ENCODE measurements around the gene MAP1LC3C. TPM values are rescaled to one million over a fixed set of nuclear protein-coding genes. Genes with fewer than 3 reads are reported as not detected.

The MAP1LC3C gene
- polyA plus RNA-seq, 3 donors from 2014 or later, result not detected

DNA sequence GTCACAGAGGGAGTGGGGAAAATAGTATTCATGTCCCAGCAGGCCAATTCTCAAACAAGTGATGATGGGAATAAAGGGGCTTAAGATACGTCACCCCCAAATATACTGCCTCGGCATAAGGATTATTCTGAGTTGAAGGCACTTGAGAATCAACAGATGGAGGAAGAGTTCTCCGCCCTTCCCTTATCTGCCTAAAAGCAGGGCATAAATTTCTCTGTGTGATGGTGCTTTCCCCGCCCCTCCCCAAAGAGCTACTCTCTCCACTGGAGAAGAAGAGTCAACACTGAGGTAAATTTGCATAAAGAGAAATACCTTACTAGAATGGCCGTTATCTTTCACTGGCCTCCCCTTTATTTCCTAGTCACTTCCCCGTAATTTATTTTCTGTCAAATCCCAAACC lies 22.7 kb downstream of the MAP1LC3C start:
- Mint-ChIP-seq H3K9me3 (no peaks in the 10 kb centered on the region), H3K4me1 (no peaks in the 10 kb centered on the region), H3K27ac (no peak overlapping the region), H3K36me3 (no peaks in the 10 kb centered on the region), H3K27me3 (ENCODE audit: low read depth in 3 of 3) (peaks cover 0 to 5% (median 2%) of the 10 kb centered on the region in 3 donors), H3K4me3 (no peak overlapping the region)
- DNase-seq, result no peak

DNA sequence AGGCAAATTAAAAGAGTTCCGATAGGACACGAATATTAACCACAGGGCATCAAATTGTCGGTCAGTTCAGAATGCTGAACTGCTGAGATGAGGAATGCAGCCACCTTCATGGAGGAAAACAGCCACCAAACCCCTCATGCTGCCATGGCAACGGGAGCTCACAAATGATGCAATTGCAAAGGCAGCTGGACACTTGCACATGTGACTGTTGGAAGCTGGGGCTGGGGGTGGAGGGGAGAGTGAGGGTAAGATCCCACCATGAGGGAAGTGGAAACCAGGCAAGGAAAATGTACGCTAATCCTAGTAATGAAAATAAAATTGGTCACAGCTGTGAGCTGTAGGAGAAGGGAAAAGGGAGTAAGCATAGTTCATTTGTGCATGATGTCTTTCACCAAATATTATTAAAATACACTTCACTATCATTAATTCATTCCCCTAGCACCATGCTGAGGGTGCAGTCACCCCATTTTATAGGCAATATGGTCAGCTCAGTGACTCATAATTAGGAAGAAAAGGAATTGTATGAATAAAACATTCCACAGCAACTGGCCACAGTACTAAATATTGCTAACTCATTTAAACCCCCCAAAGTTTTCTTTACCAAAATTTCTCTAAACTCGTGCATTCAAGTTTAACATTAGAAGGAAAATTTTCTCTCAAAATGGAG lies 26.1 kb downstream of the MAP1LC3C start:
- H3K36me3 Mint-ChIP-seq, result no peaks in the 10 kb centered on the region
- H3K9me3 Mint-ChIP-seq, result no peaks in the 10 kb centered on the region
- H3K4me3 Mint-ChIP-seq, result no peak overlapping the region
- no peak overlapping the region for H3K27ac Mint-ChIP-seq
- DNase-seq, result no peak
- H3K4me1 Mint-ChIP-seq, result no peaks in the 10 kb centered on the region
- H3K27me3 Mint-ChIP-seq (ENCODE audit: low read depth in 3 of 3), result peaks cover 0 to 5% (median 2%) of the 10 kb centered on the region in 3 donors

DNA sequence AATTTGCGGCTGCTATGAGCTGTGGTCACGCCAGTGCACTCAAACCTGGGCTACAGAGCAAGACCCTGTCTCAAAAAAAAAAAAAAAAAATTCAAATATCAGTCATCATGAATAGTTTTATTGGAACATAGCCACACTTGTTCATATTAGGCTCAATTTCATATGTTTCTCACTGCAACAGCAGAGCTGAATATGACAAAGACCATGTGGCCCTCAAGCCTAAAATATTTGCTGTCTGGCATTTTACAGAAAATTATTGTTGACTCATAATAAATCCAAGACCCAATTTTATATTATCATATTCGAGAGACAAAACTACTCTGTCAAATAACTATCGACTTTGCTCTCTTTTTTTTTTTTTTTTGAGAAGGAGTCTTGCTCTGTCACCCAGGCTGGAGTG lies 30.3 kb downstream of the MAP1LC3C start:
- Mint-ChIP-seq H3K27me3 (ENCODE audit: low read depth in 3 of 3) (peaks cover 0 to 8% (median 2%) of the 10 kb centered on the region in 3 donors), H3K27ac (no peak overlapping the region), H3K4me3 (no peak overlapping the region), H3K9me3 (no peaks in the 10 kb centered on the region), H3K4me1 (no peaks in the 10 kb centered on the region), H3K36me3 (no peaks in the 10 kb centered on the region)
- DNase-seq, result no peak

DNA sequence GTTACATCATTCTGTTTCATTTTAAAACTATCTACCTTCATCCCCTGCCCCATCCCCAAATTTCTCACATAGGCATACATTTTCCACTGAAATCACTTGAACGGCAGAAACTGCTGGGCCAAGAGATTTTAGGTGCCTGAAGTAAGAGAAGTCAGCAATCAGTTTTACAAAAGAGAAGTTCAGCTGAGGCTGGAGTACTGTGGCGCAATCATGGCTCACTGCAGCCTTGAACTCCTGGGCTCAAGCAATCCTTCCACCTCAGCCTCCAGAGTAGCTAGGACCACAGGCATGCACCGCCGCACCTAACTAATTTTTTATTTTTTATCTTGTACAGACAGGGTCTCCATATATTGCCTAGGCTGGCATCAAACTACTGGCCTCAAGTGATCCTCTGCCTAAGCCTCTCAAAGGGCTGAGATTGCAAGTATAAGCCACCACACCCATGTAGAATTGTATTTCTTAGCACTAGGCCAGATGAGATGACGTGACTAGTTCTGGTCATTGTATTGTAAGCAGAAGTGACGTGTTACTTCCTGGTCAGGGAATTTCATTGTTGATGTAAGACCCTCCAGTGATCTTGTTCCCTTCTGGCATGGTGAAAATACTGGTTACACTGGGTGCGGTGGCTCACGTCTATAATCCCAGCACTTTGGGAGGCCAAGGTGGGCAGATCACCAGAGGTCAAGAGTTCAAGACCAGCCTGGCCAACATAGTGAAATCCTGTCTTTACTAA lies 34.2 kb downstream of the MAP1LC3C start:
- no peaks in the 10 kb centered on the region for H3K4me1 Mint-ChIP-seq
- peaks cover 0 to 2% (median 2%) of the 10 kb centered on the region in 3 donors for H3K27me3 Mint-ChIP-seq (ENCODE audit: low read depth in 3 of 3)
- no peaks in the 10 kb centered on the region for H3K9me3 Mint-ChIP-seq
- no peak overlapping the region for H3K27ac Mint-ChIP-seq
- H3K36me3 Mint-ChIP-seq, result no peaks in the 10 kb centered on the region
- DNase-seq, result no peak
- H3K4me3 Mint-ChIP-seq, result no peak overlapping the region

DNA sequence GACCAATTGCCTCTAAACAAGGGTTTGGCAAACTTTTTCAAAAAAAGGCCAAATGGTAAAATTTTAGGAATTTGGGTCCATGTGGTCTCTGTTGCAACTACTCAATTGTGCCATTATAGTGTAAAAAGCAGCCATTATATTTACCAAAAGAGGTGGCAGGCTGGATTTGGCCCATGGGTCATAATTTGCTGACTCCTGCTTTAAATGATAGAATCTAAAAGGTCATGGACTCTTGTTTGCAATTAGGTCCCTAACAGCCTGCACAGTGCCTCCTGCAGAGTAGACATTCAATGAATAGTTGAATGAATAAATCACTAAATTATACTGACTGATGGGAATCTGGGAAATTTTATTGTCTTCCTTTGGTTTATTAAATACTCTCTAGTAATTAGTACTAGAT lies 35.2 kb downstream of the MAP1LC3C start:
- Mint-ChIP-seq H3K4me1 (no peaks in the 10 kb centered on the region), H3K27ac (no peak overlapping the region), H3K4me3 (no peak overlapping the region), H3K36me3 (no peaks in the 10 kb centered on the region), H3K27me3 (ENCODE audit: low read depth in 3 of 3) (peaks cover 2% of the 10 kb centered on the region in 3 donors), H3K9me3 (no peaks in the 10 kb centered on the region)
- no peak for DNase-seq

DNA sequence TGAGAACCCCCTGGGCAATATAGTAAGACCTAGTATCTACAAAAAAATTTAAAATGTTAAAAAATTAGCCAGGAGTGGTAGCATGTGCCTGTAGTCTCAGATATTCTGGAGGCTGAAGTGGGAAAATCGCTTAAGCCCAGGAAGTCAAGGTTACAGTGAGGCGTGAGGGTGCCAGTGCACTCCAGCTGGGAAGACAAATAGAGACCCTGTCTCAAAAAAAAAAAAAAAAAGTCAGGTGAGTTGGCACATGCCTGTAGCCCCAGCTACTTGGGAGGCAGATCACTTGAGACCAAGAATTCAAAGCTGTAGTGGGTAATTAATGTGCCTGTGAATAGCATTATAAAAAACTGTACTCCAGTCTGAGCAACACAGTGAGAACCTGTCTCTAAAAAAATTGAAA lies 36.7 kb downstream of the MAP1LC3C start:
- H3K27me3 Mint-ChIP-seq (ENCODE audit: low read depth in 3 of 3), result peaks cover 2% of the 10 kb centered on the region in 3 donors
- no peaks in the 10 kb centered on the region for H3K36me3 Mint-ChIP-seq
- H3K4me1 Mint-ChIP-seq, result no peaks in the 10 kb centered on the region
- no peak overlapping the region for H3K27ac Mint-ChIP-seq
- DNase-seq, result no peak
- H3K4me3 Mint-ChIP-seq, result no peak overlapping the region
- H3K9me3 Mint-ChIP-seq, result no peaks in the 10 kb centered on the region

DNA sequence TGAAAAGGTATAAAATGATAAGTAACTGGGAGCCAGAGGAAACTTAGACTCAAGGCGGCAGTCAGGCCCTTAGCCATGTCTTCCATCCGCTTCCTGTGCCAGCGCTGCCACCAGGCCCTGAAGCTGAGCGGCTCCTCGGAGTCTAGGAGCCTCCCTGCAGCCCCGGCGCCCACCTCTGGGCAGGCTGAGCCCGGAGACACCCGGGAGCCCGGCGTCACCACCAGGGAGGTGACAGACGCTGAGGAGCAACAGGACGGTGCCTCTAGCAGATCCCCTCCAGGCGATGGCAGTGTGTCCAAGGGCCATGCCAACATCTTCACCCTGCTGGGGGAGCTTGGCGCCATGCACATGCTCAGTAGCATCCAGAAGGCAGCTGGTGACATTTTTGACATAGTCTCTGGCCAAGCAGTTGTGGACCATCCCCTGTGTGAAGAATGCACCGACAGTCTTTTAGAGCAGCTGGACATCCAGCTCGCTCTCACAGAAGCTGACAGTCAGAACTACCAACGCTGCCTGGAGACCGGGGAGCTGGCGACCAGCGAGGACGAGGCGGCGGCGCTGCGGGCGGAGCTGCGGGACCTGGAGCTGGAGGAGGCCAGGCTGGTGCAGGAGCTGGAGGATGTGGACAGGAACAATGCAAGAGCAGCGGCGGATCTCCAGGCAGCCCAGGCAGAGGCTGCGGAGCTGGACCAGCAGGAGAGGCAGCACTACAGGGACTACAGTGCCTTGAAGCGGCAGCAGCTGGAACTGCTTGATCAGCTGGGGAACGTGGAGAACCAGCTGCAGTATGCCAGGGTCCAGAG lies 41.0 kb downstream of the MAP1LC3C start, which contains the start of gene BECN2:
Gene BECN2, plus strand, starts transcription at position 76 of the 803 bp plus-strand sequence. Its CDS starts 0 bp downstream, at position 76.
- no peak for DNase-seq
- Mint-ChIP-seq H3K36me3 (no peaks in the 10 kb centered on the region), H3K9me3 (no peaks in the 10 kb centered on the region), H3K4me3 (no peak within 1 kb of the TSS), H3K27ac (no peak within 1 kb of the TSS), H3K4me1 (no peaks in the 10 kb centered on the region), H3K27me3 (ENCODE audit: low read depth in 3 of 3) (peaks cover 0 to 2% (median 0%) of the 10 kb centered on the region in 3 donors)

DNA sequence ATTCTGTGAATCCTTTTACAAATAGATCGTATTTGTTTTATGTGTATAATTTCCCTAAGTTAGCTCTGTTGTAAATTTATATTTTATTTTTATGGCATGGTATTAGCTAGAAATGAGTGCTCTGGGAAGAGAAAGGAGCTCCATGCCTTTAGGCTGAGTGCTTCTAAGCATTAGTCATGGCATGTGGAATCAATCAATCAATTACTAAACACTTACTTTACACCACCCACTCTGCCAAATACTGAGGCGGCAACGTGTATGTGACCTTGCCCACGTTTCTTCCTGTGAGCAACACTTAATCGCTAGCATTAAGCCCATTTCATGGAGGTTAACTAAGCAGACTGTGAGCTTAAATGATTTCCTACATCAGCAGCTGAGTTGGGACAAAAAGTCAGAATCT lies 48.5 kb downstream of the MAP1LC3C start:
- no peak overlapping the region for H3K4me3 Mint-ChIP-seq
- peaks cover 0 to 12% (median 0%) of the 10 kb centered on the region in 3 donors for H3K27me3 Mint-ChIP-seq (ENCODE audit: low read depth in 3 of 3)
- no peaks in the 10 kb centered on the region for H3K9me3 Mint-ChIP-seq
- H3K4me1 Mint-ChIP-seq, result no peaks in the 10 kb centered on the region
- no peak for DNase-seq
- H3K36me3 Mint-ChIP-seq, result no peaks in the 10 kb centered on the region
- no peak overlapping the region for H3K27ac Mint-ChIP-seq

DNA sequence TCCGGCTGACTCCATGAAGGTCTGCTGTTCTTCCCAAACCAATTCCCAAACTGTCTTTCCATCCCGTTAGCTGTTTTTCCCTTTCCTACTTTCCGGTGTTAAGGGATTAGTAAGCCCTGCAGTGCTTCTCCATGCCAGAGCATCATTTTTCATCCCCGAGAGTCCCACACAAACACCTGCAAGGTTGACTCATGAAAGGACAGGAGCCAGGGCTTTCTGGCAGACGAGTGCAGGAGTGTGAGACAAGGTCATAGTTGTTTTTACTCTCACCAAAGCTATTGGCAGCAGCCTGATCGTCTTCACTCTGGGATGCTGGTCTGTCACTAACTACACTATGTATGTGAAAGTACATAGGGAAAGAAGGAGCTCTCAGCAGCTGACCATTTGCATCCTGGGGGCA lies 51.5 kb downstream of the MAP1LC3C start:
- H3K27me3 Mint-ChIP-seq (ENCODE audit: low read depth in 3 of 3), result peaks cover 0 to 14% (median 2%) of the 10 kb centered on the region in 3 donors
- no peaks in the 10 kb centered on the region for H3K4me1 Mint-ChIP-seq
- no peaks in the 10 kb centered on the region for H3K36me3 Mint-ChIP-seq
- H3K9me3 Mint-ChIP-seq, result no peaks in the 10 kb centered on the region
- no peak for DNase-seq
- H3K4me3 Mint-ChIP-seq, result no peak overlapping the region
- peak overlapping the region in 1 of 6 donors; percentile 36 for H3K27ac Mint-ChIP-seq

Other genes starting within 250 kb of the MAP1LC3C start
- under 1 TPM in 2 of 3 donors, not detected in 1; 0.49 to 0.63 TPM for gene EXO1, start 150.9 kb downstream of the MAP1LC3C start, polyA plus RNA-seq
- gene BECN2, start 41.3 kb downstream of the MAP1LC3C start, polyA plus RNA-seq, result not detected